ENCODE measurements around the gene CACNA1D. TPM values are rescaled to one million over a fixed set of nuclear protein-coding genes. Genes with fewer than 3 reads are reported as not detected.

The CACNA1D gene
- total RNA-seq, 1 donor from 2014 or later = not detected

DNA sequence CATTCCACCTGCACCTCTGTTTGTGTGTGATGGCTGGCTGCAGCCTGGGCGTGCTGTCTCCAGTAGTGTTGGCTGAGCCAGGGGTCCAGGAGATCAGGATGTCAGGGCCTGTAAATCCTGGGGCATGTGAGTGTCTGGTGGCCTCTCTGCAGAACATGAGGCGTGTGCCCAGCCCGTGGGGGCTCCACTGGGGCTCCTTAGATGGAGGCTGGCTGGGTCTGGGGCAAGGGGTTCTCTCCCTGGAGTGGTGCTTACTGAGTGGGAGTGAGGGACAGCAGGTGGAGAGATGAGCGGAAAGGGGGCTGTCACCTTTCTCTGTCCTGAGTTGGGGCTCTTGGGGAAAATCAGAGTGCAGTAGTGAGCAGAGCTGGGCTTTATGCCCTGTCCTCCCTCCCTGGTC is 199.6 kb downstream of the CACNA1D start:
- no peak for DNase-seq

DNA sequence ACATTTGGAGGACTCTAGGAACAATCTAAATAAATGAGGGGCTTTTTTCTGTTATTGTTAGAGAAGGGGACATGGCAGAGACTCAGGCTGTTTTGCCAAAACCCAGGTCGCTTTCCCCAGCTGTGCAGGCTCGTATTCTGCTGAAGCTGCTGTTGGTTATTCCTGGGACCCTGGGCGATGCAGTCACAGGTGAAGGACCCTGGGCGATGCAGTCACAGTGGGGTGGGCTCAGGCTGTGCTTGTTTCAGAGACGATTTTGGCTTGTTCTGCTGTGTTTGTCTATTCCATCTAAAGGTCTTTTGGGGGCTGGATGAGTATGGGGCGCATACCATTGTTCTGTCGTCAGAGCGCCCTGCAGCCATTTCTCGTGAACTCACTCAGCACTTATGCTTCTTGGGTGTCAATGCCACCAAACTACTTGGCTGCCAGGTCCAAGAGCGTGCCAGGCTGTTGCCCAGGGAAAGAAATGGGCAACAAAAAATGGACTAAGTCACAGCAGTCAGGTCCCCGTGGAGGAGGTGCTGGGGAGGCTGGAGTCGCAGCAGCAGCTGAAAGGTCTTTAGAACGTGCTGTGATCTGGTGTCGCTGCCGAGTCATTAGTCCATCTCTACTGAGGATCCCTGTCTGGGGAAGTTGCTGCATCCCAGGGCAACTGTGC is 200.4 kb downstream of the CACNA1D start:
- no peak for DNase-seq

DNA sequence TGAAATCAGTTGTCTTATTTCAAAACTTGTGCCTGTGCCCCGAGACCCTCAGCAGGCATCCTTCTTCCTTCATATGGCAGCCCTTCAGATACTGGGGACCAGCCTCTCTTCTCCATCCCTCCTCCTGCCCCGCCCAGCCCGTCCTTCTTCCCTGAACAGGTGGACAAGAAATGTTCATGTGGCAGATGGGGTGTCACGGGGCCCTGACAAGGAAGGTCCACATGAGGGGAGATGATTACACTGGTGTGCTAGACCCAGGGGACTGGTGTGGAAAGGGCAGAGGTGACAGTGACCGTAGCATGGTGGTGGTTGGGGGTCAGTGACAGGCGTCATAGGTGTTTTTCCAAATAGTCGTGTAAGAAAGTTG is 200.9 kb downstream of the CACNA1D start:
- DNase-seq = no peak

DNA sequence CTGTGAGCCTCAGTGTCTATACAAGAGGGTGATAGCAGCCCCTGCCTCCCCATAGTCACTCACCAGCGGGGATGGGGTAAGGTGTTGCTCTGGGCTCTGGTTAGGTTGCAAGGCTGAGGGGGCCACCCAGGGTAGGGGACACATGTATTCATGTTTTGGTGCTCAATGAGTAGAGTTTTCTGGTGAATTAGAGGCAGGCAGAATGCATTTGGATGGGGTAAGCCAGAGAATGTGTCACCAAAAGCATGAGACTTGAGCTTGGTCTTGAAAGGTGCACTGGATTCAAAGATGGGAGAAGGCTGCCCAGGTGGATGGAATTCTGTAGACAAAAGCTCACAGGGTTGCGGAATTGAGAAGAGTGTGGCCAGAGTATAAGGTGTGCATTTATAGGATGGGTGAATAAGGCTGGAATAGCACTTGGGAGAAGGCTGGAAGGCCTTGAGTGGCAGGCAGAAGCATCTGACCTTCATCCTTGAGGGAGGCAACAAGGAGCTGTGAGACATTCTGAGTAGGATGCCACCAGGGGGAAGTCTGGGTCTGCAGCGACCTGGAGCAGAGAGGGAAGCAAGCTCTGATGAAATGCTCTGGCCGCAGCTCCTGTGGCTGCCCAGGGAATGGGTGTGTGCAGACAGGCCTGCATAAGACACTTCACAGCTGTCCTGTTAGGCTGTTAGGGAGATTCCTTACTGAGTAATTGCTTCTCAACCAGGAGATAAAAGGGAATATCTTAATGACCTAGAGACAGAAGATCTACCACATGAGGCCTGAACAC is 202.2 kb downstream of the CACNA1D start:
- DNase-seq = no peak

DNA sequence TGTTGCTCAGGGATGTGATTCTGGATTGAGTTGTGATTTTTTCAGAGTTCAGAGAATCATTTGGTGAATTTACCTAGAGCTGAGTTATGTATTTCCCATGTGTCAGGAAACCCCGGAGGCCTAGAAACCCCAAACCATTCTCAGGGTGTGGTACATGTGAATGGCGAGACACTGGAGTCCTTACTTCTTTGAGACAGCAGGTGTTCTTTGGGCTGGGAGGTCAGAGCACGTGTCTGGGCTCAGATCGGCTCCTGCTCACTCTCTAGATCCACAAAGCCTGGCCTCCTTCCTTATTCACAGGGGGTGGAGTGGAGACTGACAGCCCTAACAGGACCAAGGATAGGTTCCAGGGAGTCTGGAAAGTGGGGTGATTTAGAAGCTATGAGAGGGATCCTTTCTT is 206.0 kb downstream of the CACNA1D start:
- no peak for DNase-seq

DNA sequence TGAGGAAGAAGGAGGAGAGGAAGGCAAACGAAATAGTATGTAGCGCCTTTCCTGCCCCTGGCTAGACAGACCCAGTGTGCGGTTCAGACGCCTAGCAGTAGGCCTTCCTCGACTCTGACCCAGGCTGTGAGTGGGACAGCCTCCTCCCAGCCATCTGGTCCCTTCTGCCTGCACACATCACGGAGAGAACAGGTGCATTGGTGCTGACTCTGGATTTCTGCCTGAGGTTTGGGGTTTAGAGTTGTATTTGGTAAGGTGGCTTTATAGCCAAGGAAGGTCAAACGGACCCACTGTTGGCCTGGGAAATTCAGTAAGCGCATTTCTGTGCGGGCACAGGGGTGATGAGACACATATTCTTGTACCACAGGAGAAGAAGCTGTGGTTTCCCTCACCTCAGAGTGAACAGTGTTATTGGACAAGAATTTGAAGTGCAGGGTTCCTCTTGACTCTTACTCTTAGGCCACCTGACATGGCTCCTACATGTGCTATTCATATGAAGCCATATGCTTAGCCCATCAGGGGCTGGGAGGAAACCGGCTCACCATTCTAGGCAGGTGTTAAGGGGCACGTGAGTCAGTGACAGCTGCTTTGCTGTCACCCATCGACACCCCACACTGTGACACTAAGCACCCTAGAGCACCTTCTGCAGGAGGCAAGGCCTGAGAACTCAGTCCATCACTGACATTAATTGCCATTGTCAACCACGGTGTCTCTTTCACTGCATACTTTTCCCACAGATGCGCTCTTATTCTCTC is 208.5 kb downstream of the CACNA1D start:
- DNase-seq = no peak

DNA sequence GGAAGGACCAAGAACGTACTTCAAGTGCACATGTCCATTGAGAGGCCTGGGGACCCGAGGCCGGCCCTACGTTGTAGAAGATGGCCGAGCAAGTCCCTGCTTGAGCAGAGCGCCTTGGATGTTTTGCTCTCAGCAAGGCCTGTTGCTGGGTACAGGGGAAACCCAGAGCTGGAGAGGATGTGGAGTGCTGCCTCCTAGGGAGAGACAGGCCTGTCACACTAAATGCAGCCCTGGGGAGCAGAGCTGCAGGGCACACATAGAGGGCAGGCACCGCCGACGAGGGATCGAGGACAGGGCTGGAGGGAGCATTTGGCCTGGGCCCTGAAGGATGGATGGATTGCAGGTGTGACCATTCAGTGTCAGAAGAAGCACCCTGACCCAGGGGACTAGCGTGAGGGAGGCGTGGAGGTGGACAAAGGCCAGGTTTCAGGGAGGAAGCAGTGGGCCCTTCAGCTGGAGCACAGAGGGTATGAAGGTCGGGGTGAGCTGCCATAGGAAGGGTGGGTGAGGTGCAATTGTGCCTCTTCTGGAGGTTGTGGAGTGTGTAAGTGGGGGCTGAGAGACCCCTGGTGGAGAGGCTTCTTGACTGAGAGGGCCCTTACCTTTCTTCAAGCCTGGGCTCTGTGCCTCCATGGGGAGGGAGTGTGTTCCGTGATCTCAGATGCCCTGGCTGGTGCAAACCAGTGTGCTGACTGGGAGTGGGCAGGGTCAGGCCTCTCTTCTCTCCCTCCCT is 209.4 kb downstream of the CACNA1D start:
- no peak for DNase-seq

DNA sequence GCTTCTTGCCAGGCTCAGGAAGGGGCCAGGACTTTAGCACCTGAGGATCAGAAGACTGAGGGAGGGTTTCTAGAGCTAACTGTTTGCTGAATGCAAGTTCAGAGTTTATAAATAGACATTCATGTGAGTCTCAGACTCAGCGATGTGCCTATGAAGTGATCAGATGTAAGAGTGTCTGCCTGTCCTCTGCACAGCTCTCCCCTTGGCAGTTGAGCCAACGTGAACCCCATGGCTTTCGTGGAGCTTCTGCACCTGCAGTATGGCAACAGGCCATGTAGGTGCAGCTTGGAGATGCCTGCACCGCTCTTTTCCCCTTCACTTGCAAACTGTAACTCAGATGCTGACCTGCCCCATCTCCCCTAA is 209.9 kb downstream of the CACNA1D start:
- DNase-seq = no peak

DNA sequence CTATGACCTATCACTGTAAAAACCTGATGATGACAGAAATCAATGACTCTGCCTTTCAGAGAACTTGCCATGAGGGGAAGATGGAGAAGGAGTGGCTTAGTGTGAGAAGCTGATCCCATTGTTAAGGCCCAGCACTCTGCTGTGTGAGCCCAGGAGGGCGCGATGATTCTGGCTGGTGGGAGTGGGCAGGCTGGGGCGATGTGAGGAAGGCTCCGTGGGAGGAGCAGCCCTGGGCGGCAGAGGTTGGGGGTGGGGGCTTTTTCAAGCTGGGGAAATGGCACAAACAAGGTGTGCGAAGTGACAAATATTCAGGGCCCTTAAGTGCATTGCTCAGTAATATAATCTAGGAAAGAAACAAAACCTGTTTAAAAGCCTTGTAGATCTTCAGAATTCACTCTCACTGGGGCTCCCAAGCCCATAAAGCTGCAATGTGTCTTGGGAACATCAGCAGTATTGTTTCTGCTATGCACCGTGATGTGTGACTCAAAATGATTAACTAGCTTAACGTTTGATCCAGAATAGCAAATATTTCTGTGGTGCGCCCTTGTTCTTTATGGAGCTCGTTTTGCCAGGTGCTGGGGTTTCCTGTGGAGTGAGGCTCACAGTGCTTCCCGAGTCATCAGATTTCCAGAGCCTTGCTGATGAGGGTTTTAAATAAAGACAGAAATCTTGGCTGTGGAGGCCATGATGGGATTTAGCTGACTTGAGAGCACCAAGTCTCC is 210.8 kb downstream of the CACNA1D start:
- DNase-seq = no peak

DNA sequence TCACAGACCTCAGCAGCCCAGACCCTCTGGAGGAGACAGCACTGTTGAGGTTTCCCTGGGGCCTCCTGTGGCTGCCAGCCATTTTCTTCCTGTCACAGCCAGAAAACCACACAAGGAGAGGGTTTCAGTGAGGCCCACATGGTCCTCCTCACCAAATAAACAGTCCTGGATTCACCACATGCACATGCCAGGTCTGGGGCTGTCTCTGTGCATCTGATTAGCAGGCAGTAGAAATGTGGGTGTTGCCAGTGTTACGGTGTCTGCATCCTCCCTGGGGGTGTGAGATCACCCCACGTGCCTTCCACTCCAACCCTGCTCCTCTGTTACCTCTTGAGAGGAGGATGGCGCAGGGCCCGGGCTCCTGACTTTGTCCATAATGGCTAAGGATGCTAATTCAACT is 211.4 kb downstream of the CACNA1D start:
- DNase-seq = no peak

DNA sequence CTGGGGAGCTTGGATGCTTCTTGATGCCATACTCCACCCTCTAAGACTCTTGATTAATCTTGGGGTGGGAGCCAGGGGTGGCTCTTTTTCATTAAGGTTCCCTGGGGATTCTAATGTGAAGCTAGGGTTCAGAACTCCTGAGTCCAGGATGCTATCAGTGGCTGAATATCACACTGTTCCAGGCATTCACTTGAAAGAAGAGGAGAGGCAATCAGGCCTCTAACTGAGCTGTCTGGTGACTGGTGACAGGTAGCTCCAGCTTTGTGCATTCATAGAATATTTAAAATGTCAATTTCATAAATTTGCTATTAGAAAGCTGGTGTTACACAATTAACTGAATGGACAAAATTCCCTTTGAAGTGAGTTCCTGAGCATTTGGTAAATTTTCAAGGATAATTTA is 212.8 kb downstream of the CACNA1D start:
- no peak for DNase-seq

DNA sequence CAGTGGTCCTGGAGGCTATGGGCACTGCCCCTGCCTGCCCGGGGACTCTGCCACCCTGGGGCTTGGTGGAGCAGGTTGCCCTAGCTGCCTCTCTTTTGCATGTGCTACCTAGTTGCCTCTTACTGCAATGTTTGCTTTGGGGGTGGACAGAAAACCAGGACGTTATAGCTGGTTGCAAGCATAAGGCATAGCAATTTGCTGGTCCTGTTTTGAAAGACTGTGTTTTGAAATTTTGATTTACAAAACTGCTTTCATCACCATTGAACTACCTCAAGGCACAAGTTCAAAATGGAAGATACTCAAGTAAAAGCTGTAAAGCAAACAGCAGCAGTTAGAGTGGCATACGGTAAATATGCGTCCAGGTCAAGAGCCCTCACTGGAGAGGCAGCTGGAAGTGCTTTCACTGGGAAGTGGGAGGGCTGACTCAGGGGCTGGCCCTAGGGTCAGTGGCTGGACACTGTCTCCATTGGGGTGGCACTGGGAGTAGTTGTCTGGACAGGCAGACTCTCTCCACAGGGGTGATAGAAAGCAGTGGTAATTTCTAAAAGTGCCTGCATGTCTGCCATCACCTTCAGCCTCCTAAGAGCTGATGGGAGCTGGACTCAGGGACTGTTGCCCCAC is 213.7 kb downstream of the CACNA1D start:
- DNase-seq = no peak

DNA sequence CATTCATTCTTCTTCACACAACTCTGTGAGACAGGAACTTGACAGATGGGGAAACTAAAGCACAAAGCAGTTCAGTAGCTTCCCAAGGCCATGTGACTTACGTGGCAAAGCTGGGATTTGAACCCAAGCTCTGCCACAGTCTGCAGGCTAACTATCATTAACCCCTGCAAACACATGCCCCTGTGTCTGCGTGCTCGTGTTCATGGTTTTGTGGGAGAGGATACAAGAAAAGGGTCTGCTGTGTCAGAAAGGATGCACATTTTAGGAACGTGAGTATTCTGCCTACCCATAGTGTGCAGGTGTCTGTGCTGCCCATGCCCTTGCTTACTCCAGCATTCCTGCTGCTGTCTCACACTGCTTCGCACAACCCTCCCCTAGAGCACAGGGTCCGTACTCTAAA is 214.8 kb downstream of the CACNA1D start:
- DNase-seq = no peak

DNA sequence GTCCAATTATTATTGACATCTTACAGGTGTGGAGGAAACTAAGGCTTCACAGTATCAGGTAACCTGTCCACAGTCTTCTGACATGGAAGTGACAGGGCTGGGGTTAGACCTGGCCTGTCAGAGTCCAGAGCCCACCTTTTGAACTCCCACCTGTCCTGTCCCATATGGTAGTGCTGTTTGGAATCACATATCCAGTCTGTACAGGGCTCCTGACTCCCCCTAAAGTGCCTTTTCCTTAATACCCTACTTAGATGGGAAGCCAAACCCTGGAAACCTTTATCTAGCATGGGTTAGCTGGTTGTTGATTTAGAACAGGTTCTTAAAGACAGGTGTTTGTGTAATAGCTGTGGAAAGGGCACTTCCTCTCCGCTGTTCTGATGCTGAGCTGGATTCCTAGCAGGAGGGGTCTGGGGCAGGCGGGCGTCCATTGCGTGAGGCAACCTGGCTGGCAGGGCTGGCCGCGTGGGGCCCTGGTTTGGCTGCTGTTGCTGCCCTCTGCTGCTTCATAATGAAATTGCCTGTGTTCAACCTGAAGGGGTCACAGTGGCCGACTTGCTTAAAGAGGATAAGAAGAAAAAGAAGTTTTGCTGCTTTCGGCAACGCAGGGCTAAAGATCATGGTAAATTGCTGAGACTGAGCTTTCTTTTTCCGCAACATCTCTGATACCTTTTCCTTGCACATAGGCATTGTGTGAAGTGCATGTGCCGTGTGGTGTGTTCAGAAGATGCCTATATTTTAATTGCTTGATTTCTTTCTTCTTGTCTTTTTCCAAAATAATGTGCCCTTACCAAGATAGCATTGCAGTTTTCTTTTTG is 215.7 kb downstream of the CACNA1D start:
- peak; percentile 79 for DNase-seq

DNA sequence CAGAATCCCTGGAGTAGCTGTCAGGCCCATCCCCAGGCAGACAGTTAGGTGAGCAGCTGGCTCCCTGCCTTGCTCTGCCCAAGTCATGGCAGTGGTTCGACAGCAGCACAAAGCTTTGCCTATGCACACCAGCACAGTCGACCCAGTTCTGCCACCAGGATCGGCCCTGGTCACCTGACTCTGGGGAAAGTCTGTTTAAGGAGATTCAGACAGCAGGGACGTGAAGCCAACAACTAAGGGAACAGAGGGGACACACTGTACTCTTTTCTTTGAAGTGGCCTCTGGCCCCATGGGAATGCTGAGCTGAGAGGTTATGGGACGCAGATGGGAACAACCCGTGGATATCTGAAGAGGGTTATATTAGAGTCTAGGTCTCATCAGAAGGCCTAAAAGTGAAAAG is 217.0 kb downstream of the CACNA1D start:
- no peak for DNase-seq

DNA sequence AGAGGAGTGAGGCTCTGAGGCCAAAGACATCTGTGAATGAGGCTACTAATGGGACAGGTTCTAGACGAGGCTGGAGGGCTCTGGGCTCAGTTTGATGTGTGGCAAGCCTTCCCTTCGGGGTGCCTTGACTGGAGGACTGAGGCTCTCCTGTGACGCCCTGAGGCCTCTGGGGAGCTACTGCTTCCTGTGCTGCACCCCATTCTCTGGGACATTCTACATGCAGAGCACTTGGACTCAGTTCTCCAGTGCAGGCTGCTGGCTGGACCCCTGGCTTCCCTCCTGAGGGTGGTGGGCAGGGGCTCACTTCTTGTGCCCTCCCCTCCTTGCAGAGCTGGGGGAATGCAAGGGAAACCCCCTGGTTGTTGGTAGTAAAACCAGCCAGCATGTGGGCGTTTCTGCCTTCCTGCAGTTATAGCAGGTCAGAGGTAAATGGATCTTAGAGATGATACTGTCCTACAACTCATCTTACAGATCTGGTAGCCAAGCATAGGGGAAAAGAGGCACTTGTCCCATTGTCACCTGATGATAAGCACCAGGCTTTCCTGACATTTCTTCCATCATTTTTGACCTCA is 218.5 kb downstream of the CACNA1D start:
- no peak for DNase-seq

DNA sequence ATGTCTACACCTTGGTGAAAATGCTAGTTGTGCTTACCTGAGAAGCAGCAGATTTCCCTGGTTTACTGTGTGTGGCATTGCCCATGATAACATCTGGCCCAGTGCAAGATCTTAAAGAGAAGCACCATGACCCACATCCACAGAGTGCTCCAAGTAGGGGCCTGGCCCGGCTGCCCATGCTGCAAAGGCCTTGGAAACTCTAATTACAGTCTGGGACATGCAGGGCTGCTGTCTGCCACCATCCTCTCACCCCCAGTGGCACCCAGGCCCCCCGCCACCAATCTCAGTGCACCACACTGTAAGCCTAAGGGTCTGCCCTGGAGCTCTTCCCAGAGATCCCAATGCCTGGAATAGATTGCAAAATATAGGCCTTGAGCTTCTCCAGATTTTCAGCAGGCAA is 219.2 kb downstream of the CACNA1D start:
- no peak for DNase-seq

DNA sequence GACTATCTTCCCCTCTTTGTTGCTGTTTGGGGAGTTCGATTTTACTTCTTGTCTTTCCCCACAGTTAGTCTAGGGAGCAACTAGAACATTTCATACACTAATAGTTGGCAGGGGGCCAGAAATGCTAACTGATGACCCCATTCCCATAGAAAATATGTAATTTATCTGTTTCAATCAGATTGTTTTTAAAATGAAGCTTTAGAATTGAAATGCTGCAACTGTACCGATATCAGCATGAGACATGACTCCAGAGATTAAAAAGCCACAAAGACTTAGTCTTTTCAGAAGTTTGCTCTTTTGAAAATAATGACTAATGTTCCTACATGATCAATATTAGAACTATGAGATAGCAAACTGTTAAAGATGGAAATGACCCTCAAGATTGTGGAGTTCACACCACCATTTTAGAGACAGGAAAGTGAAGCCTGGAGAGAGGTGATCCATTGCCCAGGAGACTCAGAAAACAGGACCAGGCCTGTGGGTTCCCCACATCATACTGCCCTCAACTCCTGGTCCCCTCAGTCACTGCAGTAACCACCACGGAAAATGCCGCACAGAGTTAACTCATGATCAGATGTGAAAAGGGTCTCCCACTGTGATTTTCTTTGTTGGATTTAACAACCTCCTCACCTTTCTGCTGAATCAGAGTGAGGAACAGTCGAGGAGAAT is 221.5 kb downstream of the CACNA1D start:
- DNase-seq = no peak

DNA sequence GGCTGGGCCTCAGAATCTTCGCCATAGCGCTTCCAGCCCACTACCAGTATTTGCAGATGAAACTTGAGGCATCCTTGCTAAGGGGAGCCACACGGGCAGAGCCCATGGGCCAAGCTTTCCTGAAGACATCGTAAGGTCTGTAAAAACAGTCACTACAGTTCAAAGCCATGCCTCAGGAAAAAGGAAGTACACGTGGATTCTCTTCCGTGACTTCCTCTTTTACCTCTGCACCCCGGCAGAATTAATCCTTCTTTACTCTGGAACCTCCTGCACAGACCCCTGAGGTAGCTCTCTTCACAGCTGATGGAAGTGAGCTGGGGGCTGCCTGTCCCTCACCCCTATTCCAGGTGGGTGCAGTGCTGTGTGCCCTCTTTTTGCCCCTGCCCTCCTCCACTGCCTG is 222.6 kb downstream of the CACNA1D start:
- DNase-seq = no peak

DNA sequence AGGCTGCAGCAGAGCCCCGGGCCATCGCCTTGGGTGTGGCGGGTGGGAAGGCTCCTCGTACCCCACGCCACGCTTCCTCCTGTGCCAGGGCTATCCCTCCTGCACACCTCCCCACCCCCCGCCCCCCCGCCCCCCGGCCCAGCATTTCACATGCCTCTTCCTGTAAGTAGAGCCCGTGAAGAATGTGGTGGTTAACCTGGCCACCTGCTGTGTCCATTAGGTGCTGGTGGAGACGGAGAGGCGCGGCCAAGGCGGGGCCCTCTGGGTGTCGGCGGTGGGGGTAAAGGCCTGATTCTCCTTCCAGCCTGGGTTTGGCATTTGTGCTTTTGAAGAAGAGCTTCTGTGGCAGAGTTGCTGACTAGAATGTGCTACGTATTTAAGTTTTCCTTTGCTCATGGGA is 224.1 kb downstream of the CACNA1D start:
- DNase-seq = no peak

Measured in dermis blood vessel endothelial cell (primary cell).